Measurements from ENCODE around the gene HMCN2.

Gene HMCN2

GRCh38 chr9:130478736-130479575 lies 213.4 kb downstream of the HMCN2 start:
- no peak for DNase-seq

GRCh38 chr9:130479587-130479986 lies 214.0 kb downstream of the HMCN2 start:
- no peak for DNase-seq

GRCh38 chr9:130480673-130481072 lies 215.1 kb downstream of the HMCN2 start:
- DNase-seq: no peak

- DNase-seq: no peak
These were observed 216.9 kb downstream of the HMCN2 start for GRCh38 chr9:130482463-130482862.

GRCh38 chr9:130483371-130483971 lies 217.9 kb downstream of the HMCN2 start:
- DNase-seq: no peak

All from activated CD4-positive, alpha-beta T cell treated with anti-CD3 and anti-CD28 coated beads, Interleukin-2, amount 50 U/mL, for 1 hour (primary cell).